NCI-H2081 treated with DMSO at 0.1 percent for 48 hours (cell line): Measurements from ENCODE around the gene CTNNA3.
A peak's percentile ranks its signal among the peaks of the same experiment; 100 is the strongest.
"Not testable (repeated sequence)": the region's sequence is repeated elsewhere in the genome, so short reads cannot be mapped to it uniquely, and the experiment has no call there.

Experiments
- DNase-seq: peaks from one replicate; lab custom pipeline; 2025; lab: John Stamatoyannopoulos, UW

The CTNNA3 gene

DNA sequence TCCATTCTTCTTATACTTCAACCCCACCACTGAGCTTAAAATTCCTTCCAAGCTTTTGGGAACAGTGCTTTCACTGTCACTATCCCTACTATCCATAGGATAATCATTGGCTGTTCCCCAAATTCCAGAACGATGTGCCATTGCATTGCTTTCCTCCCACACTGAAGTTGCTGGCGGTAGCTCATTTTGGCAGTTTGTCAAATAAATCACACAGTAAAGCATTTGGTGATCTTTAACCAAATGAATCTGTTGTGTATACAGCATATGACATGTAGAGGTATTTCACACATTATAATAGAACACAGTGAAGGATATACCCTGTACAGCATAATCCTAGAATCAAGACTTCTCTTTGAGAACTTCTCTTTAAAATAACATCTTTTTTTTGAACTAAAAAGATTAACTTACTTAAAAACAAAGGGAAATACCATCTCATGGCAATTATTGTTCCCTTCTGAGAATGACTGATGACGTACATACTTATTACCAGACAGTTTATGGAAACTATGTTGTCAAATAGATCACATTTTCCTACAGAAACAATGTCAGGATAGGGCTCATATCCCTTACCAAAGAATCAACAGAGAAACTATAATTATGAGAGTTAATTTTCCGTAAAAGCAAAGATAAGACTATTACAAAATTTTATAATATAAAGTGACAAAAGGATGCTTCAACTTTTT, 93.6 kb downstream of the CTNNA3 start:
- DNase-seq = no peak

DNA sequence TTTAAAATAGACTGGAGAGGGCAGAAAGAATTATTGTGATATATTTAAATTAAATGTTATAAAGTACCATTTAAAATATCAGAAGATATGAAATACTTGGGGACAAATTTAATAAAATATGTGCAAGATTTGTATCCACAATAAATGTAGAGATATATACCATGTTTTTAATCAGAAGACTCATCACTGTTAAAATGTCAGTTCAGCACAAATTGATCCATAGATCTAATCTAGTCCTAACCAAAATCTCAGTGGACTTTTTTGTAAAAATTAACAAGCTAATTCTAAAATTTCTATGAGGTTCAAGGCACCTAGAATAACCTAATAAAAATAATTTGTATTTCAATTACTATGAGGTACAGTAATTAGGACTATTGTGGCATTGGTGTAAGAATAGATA, 96.4 kb downstream of the CTNNA3 start:
- DNase-seq = no peak

DNA sequence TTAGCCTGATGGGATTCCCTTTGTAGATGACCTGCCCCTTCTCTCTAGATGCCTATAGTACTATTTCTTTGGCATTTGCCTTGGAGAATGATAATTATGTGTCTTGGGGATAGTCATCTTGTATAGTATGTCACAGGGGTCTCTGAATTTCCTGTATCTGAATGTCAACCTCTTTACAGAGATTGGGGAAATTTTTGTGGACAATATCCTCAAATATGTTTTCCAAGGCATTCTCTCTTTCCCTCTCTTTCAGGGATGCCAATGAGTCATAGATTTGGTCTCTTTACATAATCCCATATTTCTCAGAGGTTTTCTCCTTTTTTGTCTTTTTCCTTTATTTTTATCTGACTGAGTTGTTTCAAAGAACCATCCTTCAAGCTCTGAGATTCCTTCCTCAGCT, 99.4 kb downstream of the CTNNA3 start:
- DNase-seq = no peak

DNA sequence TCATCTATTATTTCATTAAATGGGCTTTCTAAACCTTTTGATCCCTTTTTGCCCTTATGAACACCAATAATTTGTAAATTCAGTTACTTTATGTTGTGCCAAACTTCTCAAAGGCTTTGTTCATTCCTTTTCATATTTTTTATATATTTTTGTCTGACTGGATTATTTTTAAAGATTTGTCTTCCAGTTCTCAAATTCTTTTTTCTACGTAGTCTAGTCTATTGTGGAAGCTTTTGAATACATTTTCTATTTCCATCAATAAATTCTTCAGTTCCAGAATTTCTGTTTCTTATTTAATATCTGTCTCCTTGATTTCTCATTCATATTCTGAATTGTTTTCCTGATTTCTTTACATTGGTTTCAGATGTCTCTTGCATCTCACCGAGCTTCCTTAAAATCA, 108.2 kb downstream of the CTNNA3 start:
- DNase-seq = no peak

DNA sequence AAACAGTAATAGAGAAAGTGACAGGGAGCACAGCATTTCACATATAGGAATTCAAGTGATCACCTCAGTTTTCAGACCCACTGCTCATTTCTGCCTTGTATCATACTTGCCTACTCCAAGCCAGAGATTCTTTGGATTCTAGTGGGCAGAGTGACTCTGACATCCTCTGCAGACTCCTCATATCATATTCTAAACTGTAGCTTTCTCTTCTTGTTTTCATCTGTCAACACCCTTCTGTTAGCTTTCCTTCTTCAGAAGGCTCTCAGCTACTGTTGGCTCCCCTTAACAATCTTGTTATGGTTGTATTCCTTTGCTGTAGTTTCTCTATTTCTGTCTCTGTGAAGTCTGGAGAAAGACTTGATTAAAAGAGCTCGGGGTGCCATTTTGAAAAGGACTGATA, 120.5 kb downstream of the CTNNA3 start:
- DNase-seq = no peak

DNA sequence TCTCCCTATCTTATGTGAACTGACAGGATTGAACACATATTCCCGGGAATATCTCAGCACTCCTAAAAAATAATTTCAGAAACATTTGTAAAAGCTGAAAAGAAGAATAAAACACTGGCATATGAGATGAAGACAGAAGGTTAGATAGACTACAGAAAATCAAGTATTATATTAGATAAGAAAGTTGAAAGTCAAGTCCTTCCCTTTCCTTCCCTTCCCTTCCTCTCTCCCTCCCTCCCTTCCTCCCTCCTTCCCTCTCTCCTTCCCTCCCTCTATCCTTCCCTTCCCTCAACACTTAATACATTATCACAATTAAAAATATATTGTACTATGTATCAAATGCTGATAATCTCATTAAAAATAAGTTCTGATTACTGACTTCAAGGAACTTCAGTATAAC, 122.5 kb downstream of the CTNNA3 start:
- no peak for DNase-seq

DNA sequence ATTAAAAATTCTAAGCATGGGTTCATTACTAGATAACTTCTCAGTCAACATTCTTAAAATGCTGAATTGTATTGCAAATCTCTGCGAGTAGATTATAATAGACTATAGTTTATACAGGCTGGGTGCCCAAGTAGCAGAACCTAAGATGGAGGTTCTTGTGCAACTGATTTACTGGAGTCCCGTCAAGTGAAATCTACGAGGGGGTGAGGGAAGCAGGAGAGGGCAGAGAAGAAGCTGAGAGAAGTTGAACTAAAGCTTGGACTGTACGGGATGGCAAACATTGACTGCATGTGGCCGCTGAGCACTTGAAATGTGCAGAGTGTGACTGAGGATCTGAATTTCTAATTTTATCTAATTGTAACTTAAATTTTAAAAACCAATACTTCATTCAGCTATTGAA, 124.5 kb downstream of the CTNNA3 start:
- DNase-seq = no peak

DNA sequence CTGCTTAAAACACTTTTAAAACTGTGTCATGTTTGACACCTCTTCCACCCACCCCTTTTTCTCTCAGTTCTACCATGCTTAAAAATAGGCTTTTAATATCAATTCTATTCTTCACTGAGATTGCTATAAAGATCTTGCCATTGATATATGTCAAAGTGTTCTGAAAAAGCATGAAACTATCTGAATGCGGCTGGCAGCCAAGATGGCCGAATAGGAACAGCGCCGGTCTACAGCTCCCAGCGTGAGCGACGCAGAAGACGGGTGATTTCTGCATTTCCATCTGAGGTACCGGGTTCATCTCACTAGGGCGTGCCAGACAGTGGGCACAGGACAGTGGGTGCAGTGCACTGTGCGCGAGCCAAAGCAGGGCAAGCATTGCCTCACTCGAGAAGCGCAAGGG, 137.7 kb downstream of the CTNNA3 start:
- DNase-seq = not testable (repeated sequence)

DNA sequence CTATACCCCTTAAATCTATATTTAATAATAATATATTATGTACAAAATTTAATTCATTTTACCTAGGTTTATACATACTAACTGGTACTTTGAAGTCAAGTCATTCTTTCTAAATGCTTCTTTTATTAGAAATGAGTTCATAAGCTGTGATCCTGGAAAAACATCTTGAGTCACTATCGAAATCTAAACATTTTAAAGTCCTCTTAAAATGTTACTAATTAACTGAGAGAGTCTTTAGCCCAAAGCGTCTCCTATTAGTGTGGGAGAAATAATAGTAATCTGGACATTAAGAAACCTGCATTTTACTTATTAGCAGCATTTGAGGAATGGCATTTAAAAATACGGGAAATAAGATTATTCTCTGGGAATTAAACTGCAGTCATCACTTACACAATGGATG, 142.7 kb downstream of the CTNNA3 start:
- DNase-seq = no peak

DNA sequence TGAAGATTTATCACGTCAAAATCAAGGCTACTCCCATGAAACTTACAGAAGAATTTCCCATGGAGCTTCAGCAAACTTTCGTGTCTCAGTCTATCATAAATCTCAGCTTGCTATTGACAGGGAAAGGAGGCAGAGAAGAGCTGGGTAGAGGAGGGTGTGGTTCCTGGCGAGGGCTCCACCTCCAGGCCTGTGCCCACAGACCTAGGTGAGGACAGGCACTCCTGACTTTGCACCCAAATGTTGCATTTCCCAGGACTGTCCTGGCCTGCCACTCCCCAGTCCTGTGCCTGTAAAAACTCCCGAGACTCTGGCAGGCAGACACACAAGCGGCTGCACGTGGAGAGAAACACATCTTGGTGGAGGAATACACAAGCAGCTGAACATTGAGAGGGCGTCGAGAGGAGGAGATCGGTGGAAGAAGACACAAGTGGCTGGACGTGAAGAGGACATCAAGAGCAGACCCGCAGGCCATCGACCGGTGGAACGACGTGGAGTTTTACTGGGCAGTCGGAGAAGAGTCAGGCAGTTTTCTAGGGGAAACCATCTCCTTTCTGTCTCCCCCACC, 145.1 kb downstream of the CTNNA3 start:
- no peak for DNase-seq

DNA sequence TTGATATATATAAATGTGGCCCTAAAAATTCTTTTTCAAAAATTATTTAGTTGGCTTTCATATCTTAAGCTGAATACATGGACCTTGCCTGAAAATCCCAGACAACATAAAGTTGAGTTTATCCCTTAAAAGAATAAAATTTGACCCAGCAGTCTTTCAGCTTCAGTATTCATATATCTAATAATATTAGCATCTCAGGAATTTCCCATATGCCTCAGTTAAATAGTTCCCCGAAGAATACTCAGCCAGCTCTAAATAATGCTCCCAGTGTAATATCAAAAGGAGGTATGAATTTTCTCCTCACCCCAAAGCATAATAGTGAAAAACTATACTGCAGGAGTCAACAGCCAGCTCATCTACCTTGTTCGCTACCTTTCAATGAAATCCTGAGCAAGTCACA, 145.9 kb downstream of the CTNNA3 start:
- no peak for DNase-seq

DNA sequence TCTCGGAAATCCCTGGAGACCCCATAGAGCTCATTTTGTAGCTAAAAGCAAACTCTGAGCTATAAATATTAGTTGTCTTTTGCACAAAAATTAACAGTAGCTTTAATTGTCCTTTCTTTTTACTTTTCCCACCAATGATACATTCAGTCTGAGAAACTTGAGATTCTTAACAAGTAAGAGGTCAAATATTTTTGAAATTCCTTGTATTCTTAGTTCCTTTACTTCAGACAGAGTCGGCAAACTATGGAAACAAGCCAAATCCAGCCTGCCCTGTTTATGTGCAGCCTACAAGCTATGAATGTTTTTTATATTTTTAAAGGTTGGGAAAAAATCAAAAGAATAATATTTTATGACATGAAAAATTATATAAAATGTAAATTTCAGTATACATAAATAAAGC, 146.6 kb downstream of the CTNNA3 start:
- no peak for DNase-seq

DNA sequence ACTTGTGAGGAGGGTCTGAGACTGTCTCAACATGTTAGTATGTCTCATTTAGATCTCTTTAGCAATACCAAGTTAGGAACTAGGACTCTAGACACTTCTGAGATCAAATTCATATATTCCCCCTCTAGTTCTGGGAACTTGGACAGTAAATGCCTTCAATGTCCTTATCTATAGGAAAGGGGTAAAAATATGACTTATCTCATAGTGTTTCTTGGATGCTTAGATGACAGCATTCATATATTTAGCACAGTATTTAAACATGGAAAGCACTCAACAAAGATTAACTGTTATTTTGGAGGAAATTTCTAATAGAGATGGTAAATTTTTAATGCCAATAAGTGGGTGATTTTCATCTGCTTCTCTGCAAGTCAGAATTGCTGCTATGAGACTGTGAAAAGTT, 154.6 kb downstream of the CTNNA3 start:
- no peak for DNase-seq

DNA sequence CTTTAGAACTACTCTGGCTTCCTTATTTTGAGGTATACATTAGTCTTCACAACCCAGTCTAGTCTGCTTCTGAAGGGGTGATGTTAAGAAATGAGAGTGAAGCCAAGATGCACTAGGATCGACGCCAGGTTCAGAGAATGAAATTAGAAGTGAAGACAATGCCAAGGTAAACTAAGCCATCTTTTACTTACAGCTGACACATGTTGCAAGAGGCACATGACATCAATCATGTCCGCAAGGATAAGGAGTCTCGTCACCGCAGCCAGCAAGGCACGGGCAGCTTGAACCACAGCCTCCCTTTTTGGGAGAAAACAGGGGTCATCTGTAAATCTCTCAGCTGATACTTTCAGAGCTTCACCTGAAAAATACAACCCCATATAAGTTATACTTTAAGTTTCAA, 156.7 kb downstream of the CTNNA3 start:
- no peak for DNase-seq

DNA sequence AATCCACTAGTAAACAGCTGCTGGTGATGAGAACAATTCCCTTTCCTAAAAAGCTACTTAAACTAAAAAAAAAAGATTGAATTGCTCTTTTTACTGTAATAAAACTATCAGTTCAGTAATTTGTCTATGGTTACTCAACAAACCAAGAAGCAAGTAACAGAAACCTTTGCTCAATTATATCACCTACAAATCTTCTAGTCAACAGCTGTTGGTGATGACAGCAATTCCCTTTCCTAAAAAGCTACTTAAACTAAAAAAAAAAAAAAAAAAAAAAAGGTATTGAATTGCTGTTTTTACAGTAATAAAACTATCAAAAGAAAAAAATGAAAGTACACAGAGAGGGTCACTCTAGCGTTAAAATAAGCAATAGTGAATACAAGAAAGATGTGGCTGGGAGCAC, 158.1 kb downstream of the CTNNA3 start:
- DNase-seq = no peak

DNA sequence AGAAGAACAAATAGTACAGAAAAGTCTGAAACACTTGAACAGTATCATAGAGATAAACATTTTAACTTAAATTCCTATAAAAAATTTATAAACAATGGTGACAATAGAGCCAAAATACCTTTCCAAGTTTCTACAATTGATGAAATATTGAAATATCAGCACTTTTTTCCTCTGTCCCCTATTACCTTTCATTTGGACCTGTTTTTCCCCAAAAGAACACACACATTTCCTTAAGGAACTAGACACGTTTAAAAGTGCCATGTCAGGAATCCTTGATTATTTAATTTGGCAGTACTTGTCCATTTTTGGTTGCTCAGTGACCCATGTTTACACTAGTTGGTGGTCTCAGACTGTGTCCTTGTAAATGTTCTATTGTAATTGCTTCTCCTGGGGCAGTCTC, 162.6 kb downstream of the CTNNA3 start:
- DNase-seq = no peak

DNA sequence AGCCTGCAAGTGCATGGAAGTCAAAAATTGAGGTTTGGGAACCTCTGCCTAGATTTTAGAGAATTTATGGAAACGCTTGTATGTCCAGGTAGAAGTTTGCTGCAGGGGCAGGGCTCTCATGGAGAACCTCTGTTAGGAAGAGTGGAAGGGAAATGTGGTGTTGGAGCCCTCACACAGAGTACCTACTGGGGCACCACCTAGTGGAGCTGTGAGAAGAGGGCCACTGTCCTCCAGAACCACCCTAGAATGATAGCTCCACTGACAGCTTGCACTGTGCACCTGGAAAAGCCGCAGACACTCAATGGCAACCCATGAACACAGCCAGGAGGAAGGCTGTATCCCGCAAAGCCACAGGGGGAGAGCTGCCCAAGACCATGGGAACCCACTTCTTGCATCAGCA, 165.0 kb downstream of the CTNNA3 start:
- DNase-seq = not testable (repeated sequence)

DNA sequence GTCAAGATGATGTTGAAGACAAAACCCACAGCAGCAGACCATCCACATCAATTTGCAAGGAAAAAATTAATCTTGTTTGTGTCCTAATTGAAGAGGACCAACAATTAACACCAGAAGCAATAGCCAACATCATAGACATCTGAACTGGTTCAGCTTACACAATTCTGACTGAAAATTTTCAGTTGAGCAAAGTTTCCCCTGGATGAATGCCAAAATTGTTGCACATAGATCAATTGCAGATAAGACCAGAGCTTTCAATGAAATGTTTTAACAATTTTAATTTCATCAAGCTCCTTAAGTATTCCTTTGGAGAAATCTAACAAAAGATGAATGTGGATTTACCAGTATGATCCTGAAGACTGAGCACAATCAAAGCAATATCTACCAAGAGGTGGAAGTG, 168.6 kb downstream of the CTNNA3 start:
- DNase-seq = no peak

DNA sequence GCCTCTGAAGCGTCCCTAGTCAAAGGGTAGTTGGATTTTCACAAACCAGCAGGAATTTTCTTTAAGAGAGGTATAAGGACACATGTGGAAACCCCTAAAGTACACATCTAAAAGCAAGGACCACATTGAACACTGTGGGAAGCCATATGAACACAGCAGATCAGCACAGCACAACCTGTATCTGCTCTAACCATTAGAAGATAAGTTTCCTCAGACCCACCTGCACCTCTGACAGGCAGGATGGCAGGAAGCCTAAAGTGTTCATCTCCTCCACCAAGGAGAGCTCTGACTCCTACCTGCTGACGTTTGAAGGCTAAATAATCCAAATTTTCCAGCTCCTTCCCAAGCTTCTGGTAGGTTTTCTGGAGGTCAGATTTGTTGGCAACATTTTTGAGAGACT, 174.4 kb downstream of the CTNNA3 start:
- DNase-seq = no peak

DNA sequence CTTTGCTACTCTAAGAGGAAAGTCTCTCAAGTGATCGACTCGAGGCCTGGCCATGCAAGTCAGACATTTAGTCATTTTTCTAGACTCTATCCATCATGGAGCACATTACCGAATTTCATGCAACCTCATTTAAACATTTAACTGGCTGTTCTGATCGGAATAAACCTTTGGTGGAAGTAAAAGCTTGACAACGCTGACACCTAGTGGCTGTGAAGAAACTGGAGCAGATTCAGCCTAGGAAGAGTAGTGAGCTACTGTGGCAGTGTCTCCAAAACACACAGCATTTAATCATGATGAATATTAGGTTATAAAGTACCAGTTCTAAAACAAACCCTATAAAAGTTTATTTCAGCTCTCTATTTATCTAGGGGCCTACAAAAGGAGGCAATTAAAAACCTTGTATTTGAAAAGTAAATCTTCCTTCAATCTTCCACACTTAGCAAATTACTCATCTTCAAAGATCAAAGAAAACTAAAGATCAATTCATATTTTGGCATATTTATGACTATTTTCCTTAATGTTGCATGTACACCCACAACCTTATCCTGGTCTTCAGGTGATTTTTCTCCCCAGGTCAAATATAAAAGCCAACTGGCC, 175.0 kb downstream of the CTNNA3 start:
- DNase-seq = peak; percentile 17

DNA sequence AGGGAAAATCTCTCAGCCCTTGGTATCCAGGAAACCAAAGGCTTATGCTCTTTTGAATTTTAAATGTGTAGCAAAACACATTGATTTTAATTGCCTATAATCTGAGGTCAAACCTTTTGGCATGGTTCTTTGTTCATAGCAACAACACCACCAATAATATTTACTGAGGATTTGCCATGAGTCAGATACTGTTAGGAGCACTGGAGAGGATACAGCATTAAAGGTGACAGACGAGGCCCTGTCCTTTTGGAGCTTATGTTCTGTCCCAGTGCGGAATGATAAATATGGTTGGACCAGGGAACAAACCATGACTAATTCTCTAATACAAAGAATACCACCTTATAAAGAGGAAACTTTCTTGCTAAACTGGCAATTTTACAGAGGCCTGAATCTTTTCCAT, 176.6 kb downstream of the CTNNA3 start:
- DNase-seq = no peak

DNA sequence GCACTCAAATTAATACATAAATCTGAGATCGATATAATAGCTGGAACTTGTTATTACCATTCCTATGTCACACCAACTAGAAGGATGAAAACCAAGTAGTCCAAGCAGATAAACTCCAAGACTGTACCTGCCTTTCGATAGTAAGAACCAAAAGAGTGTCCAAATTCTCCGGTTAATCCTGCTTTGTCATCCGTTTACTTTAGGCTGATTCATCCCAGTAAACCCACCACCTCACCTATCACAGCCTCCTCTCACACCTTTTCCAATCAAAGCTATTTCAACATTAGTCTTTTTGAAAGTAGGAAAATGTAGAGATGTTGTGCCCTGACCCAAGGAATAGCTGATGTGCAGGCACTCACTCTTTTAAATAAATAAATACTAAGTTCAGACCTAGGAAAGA, 177.2 kb downstream of the CTNNA3 start:
- no peak for DNase-seq

DNA sequence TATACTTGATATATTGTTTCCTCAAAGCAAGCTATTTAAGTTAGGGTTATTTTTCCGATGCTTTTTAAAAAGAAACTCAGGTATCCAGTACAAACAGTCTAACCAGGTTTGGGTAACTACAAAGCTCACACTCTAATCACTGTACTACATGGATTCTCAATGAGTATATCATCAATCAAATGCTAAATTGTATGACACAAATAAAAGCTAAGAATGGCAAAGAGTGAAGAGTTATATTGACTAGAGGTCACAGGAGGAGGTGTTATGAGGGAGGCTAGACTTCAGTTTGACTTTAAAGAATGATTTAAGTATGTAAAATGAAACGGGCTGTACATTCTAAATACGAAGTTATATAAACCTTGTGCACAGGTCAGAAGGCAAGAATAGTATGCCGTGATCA, 178.0 kb downstream of the CTNNA3 start:
- DNase-seq = no peak

DNA sequence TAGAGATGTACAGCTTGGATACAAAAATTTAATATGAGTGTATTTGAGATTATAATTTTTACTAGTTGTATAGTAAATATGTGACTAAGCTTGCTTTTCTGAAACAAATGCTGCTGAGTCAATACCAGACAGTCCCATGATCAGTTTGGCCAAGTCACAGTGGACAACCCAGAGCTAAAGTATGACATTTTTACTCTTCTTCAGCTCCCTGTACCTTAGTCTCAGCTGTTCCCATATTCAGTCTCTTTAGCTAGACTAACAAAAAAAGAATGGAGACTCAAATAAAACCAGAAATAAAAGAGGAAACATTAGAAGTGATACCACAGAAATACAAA, 189.3 kb downstream of the CTNNA3 start:
- DNase-seq = no peak
